Right lobe of liver (tissue), 6 donors: ENCODE measurements around the gene C11orf21. TPM values are rescaled to one million over a fixed set of nuclear protein-coding genes. Genes with fewer than 3 reads are reported as not detected.
"Not testable (repeated sequence)": the region's sequence is repeated elsewhere in the genome, so short reads cannot be mapped to it uniquely, and the experiment has no call there.

Source experiments
- ATAC-seq, 4 donors: fragments of 200-7000 bp; cut with Tn5 transposase; one replicate each; pipeline ENCODE4 v1.9.1; 2020; ENCODE audit warnings: mild to moderate bottlenecking in 4 of 4, moderate library complexity in 4 of 4
- DNase-seq, 3 donors: peaks; one replicate each; pipeline ENCODE4 v3.0.0-alpha.2; 2020
- H3K27ac ChIP-seq, 3 donors: fragments of 200-600 bp; one replicate each; pipeline ENCODE4 v1.8.0; 2022
- H3K27me3 ChIP-seq, 2 donors: fragments of 200-600 bp; one replicate each; pipeline ENCODE4 v1.8.0; 2022
- H3K36me3 ChIP-seq, 4 donors: fragments of 200-600 bp; sonication (generic) in 1 of 4; one replicate each; pipeline versions ENCODE4 v1.5.1 to v1.8.0; 2017 to 2022; ENCODE audit warnings: control low read depth in 1 of 4
- H3K4me1 ChIP-seq, 4 donors: fragments of 200-600 bp; sonication (generic) in 1 of 4; one replicate each; pipeline versions ENCODE4 v1.5.1 to v1.8.0; 2017 to 2022; ENCODE audit warnings: control low read depth in 1 of 4
- H3K4me3 ChIP-seq, 3 donors: fragments of 200-600 bp; one replicate each; pipeline ENCODE4 v1.8.0; 2022
- H3K9me3 ChIP-seq, 4 donors: fragments of 200-600 bp; sonication (generic) in 1 of 4; one replicate each; pipeline versions ENCODE4 v1.5.1 to v1.8.0; 2017 to 2022; ENCODE audit warnings: control low read depth in 1 of 4
- CTCF ChIP-seq, 4 donors: fragments of 200-600 bp in 3 of 4; fragments of 450-650 bp in 1 of 4; IDR thresholded peaks; one replicate each; pipeline versions ENCODE4 v1.5.1 to v1.8.0; 2016 to 2022; ENCODE audit warnings: antibody characterized with exemption in 4 of 4, mild to moderate bottlenecking in 2 of 4
- POLR2A ChIP-seq: fragments of 450-650 bp; IDR thresholded peaks from one replicate; pipeline ENCODE4 v1.6.1; 2017; ENCODE audit warnings: antibody characterized with exemption, mild to moderate bottlenecking
- WGBS: methylation state at CpG from one replicate; pipeline ENCODE4 v1.1.6; 2018; ENCODE audit warnings: low coverage, low lambda C conversion rate; ENCODE audit not compliant: insufficient coverage; ENCODE audit errors: missing lambda C conversion rate; 5-methylcytosine and 5-hydroxymethylcytosine counted together
- intact Hi-C, 2 donors: fragments of 100-400 bp; cut with DNase I; formaldehyde crosslinking; loops; one replicate each; pipeline versions ENCODE4 v1.11.2 to v1.14.1; 2022
- total RNA-seq, 6 experiments: library from RNA; depleted of rRNA in 2 of 6; stranded (reverse); fragments of >200 nt in 2 of 6; fragmentation: NEBNext Ultra II Directional in 3 of 6; extraction: Animal tissue kit (Norgen Biotek cat#: 25700) in 3 of 6; gene quantifications; one replicate each; pipeline versions ENCODE4 v1.1.0 to v1.2.4, GENCODE V29; 2016 to 2023
- donor health status: DM: no; HTN: yes; CAD: no.
- donor health status: DM: no; HTN: no; CAD: no.
- donor health status: DM: no; HTN: no; CAD: no.
- donor health status: DM: no; HTN: yes; CAD: no.
- donor health status: DM: no; HTN: yes; CAD: no.

Gene C11orf21
- total RNA-seq, 6 experiments from 2014 or later, result 0.25 to 0.51 (median 0.39) TPM

GRCh38 chr11:2289350-2289749 lies 12.4 kb downstream of the C11orf21 start:
- no peaks in the 10 kb centered on the region for H3K27me3 ChIP-seq
- ATAC-seq, result peak; percentile 44 to 62 (median 50)
- peak in 1 of 3 donors; percentile 48 for DNase-seq
- intact Hi-C loops, result no loop called here
- H3K4me1 ChIP-seq, result no peaks in the 10 kb centered on the region
- no peaks in the 10 kb centered on the region for H3K36me3 ChIP-seq
- H3K27ac ChIP-seq, result no peak overlapping the region
- H3K4me3 ChIP-seq, result no peak overlapping the region
- TF ChIP-seq CTCF (IDR thresholded peaks at IDR 0.05) (no peak), POLR2A (no peak)
- no peaks in the 10 kb centered on the region for H3K9me3 ChIP-seq
- 49% methylated on average over 3 of the region's 6 CpGs for WGBS

GRCh38 chr11:2287091-2287490 lies 14.6 kb downstream of the C11orf21 start:
- intact Hi-C loops, result no loop called here

GRCh38 chr11:2286350-2286749 lies 15.4 kb downstream of the C11orf21 start:
- DNase-seq, H3K27me3 ChIP-seq, H3K9me3 ChIP-seq, H3K27ac ChIP-seq, H3K36me3 ChIP-seq, intact Hi-C loops, H3K4me1 ChIP-seq, H3K4me3 ChIP-seq, ATAC-seq: not testable (repeated sequence)
- WGBS, result 75% methylated on average over 4 of the region's 13 CpGs

More at GRCh38 chr11:2287091-2287490, 14.6 kb downstream of the C11orf21 start:
- DNase-seq (peak in 2 of 3 donors; percentile 37 to 42), ATAC-seq (no peak)
- no peak for TF ChIP-seq POLR2A
- no peak for TF ChIP-seq CTCF (IDR thresholded peaks at IDR 0.05)
- H3K27ac ChIP-seq, result no peak overlapping the region
- 19% methylated on average over 10 of the region's 16 CpGs for WGBS
- H3K9me3 ChIP-seq, result no peaks in the 10 kb centered on the region
- H3K36me3 ChIP-seq, result no peaks in the 10 kb centered on the region
- H3K4me1 ChIP-seq, result no peaks in the 10 kb centered on the region
- H3K4me3 ChIP-seq, result no peak overlapping the region
- H3K27me3 ChIP-seq, result no peaks in the 10 kb centered on the region

GRCh38 chr11:2280208-2280607 lies 21.5 kb downstream of the C11orf21 start:
- WGBS, result 36% methylated on average over 2 of the region's 2 CpGs
- intact Hi-C loops, result no loop called here
- TF ChIP-seq CTCF (IDR thresholded peaks at IDR 0.05) (no peak), POLR2A (no peak)

GRCh38 chr11:2277933-2278523 lies 23.7 kb downstream of the C11orf21 start:
- DNase-seq, result no peak
- 69% methylated on average over 5 of the region's 6 CpGs for WGBS
- TF ChIP-seq POLR2A, result no peak
- no peak for TF ChIP-seq CTCF (IDR thresholded peaks at IDR 0.05)

More at GRCh38 chr11:2280208-2280607, 21.5 kb downstream of the C11orf21 start:
- Histone ChIP-seq H3K27me3 (no peaks in the 10 kb centered on the region), H3K4me1 (no peaks in the 10 kb centered on the region), H3K9me3 (no peaks in the 10 kb centered on the region), H3K27ac (no peak overlapping the region), H3K36me3 (no peaks in the 10 kb centered on the region), H3K4me3 (no peak overlapping the region)
- DNase-seq, result no peak
- no peak for ATAC-seq

More at GRCh38 chr11:2277933-2278523, 23.7 kb downstream of the C11orf21 start:
- Histone ChIP-seq H3K4me3 (no peak overlapping the region), H3K27me3 (no peaks in the 10 kb centered on the region), H3K9me3 (no peaks in the 10 kb centered on the region), H3K27ac (no peak overlapping the region), H3K36me3 (no peaks in the 10 kb centered on the region), H3K4me1 (no peaks in the 10 kb centered on the region)
- intact Hi-C loops, result no loop called here
- peak in 1 of 4 donors; percentile 31 for ATAC-seq
